ENCODE results near the gene ATAD3A. TPM values are rescaled to one million over a fixed set of nuclear protein-coding genes. Genes with fewer than 3 reads are reported as not detected.

The ATAD3A gene
- total RNA-seq, 2 donors from 2014 or later = 20.7 to 29.6 TPM

DNA sequence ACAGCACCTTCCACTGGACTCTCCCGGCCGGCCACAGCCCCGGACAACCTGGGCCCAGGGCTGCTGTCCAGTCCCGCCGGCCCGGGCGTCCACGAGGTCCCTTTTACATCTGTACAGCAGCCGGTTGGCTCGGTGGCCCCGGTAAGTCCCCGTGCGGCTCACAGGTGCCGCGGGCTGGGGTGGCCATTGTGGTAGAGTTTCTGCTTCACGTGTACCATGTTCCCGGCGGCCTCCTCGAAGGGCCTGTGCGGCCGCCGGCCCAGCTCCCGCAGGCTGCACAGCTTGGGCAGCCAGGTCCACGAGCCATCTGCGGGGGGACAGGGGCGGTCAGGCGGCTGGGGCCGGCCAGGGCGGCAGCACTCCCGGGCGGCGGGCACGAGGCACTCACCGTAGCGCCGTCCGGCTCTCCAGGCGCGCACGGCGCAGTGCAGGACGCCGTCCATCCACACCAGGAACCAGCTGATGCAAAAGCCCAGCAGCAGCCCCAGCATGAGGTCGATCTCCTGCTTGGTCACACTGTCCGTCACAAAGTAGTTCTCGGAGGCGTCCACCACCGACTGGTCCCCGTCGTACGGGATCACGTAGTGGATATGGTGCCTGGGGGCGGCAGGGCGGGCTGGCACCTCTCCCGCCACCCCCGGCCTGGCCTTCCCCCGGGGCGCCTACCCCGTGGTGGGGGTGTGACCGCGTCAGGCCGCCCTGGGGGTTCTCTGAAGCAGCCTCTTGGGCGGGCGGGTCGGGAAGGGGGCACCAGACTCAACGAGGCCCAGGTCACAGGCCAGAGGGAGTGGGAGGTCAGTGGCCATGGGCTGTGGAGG lies 23.4 kb downstream of the ATAD3A start:
- DNase-seq = no peak
- intact Hi-C loops (cut with DNase I, micrococcal nuclease) = no loop called here
- no peak for ATAC-seq

- DNase-seq (no peak), ATAC-seq (no peak)
- intact Hi-C loops (cut with DNase I, micrococcal nuclease) = no loop called here
These were observed 24.3 kb downstream of the ATAD3A start for GRCh38 chr1:1536019-1536937.

DNA sequence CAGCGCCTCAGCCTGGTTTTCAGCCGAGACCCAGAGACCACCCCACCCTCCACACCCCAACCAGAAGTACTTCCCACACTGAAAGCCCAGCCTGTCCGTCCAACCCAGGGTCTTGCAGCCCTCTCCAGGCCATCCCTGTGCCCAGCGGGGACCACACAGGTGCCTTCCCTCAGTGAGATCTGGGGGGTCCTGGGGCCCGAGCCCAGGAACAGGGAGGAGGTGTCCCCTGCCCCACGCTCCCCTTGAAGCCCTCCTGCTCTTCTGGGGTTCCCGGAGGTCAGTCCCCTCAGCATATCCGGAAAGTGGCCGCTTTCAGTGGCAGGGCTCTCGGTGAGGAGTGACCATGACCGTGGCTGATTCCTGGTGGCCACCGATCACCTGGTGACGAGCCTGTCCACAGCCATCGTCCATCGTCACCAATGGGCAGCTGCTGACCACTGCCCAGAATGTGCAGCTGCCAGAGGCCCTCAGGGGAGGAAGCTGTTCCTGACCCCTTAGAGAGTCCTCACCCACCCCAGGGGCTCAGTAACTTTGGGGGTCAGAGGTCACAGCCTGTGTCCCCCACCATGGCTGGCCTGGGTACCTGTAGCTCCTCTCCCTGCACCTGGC lies 25.1 kb downstream of the ATAD3A start:
- no peak for ATAC-seq
- no peak for DNase-seq
- intact Hi-C loops (cut with DNase I, micrococcal nuclease) = no loop called here

DNA sequence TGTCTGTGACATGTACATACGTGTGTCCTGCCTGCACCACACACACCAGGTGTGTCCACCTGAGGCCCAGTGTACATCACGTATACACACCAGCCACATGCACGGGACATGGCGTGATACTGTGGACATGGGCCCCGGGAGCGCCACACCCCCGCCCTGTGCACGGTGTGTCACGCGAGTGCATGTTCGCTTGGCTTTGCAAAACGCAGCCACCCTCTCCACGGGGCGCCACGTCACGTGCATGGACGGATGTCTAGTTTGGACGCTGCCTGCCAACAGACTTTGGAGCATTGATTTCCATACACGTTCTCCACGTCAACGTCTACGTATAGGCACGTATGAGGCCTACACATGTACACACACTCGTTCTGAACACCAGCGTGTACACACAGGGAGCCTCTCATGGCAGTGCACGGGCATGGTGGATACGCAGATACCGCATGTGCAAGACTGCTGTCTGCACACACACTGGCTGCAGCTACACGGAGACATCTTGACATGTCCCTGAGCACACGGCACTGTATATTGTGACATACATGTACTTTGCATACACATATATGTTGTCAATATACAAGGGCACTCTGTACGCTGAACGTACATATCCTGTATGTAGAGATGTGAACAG lies 25.8 kb downstream of the ATAD3A start:
- intact Hi-C loops (cut with DNase I, micrococcal nuclease) = no loop called here
- ATAC-seq (no peak), DNase-seq (no peak)

DNA sequence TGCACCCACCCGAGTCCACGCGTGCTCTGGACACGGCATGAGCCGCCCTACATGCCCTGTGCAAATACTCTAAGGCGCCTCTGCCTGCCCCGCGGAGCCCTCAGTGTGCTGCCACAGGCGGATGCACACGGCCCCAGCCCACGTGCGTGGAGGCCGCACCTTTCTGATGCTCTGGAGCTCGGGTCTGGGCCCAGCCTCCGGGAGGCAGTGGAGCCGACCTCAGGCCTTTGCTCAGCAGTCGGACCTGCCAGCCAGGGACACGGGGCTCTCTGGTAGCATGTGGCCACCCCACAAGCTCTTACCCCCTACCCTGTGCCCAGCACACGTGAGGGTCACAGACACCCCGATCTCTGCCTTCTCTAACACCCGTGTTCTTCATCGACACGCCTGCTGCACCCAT lies 26.4 kb downstream of the ATAD3A start:
- DNase-seq (no peak), ATAC-seq (no peak)
- intact Hi-C loops (cut with DNase I, micrococcal nuclease) = no loop called here

- intact Hi-C loops (cut with DNase I, micrococcal nuclease) = no loop called here
- DNase-seq (peak in 1 of 2 donors; percentile 20), ATAC-seq (no peak)
These were observed 27.0 kb downstream of the ATAD3A start for GRCh38 chr1:1538989-1539309.

DNA sequence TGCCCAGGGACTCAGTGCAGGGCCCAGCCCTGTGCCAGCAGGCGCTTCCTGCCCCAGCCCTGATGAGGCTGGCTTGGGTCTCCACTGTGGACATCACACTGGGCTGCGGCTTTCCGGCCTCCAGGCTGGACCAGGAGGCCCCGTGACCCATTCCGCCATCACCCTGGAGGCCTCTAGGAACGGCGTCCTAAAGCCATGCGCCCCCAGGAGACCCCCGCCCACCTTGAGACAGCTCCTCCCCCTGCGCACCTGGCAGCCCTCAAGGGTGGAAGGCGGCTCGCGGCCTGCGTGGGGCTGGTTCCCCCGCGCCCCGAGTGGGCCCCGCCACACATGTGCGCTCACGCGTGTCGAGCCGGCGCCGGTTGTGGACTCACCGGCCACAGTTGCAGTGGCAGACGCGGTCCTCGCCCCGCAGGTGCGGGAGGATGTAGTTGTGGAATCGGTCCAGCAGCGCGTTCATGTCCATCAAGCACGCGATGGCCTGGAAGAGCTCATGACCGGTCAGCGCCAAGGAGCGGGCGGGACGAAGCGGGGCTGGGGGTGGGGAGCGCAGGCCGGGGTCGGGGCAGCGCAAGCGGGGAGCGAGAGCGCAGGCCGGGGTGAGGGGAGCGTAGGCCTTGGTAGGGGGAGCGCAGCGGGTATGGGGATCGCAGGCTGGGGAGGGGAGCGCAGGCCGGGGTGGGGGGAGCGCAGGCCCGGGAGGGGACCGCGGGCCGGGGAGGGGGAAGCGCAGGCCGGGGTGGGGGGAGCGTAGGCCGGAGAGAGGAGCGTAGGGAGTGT lies 27.5 kb downstream of the ATAD3A start:
- ATAC-seq = no peak
- intact Hi-C loops (cut with DNase I, micrococcal nuclease) = no loop called here
- DNase-seq = peak in 1 of 2 donors; percentile 30

- intact Hi-C loops (cut with DNase I, micrococcal nuclease) = no loop called here
- ATAC-seq (peak; percentile 58), DNase-seq (peak; percentile 69 to 74)
These were observed 28.3 kb downstream of the ATAD3A start, which contains the start of gene TMEM240 for GRCh38 chr1:1540090-1540817. Gene TMEM240, minus strand, starts transcription at chr1:1540624. Its CDS starts 278 bp downstream, at chr1:1540346.

GRCh38 chr1:1540818-1541628 lies 29.1 kb downstream of the ATAD3A start:
- ATAC-seq = peak; percentile 11
- intact Hi-C loops (cut with DNase I, micrococcal nuclease) = no loop called here
- DNase-seq = peak in 1 of 2 donors; percentile 24

DNA sequence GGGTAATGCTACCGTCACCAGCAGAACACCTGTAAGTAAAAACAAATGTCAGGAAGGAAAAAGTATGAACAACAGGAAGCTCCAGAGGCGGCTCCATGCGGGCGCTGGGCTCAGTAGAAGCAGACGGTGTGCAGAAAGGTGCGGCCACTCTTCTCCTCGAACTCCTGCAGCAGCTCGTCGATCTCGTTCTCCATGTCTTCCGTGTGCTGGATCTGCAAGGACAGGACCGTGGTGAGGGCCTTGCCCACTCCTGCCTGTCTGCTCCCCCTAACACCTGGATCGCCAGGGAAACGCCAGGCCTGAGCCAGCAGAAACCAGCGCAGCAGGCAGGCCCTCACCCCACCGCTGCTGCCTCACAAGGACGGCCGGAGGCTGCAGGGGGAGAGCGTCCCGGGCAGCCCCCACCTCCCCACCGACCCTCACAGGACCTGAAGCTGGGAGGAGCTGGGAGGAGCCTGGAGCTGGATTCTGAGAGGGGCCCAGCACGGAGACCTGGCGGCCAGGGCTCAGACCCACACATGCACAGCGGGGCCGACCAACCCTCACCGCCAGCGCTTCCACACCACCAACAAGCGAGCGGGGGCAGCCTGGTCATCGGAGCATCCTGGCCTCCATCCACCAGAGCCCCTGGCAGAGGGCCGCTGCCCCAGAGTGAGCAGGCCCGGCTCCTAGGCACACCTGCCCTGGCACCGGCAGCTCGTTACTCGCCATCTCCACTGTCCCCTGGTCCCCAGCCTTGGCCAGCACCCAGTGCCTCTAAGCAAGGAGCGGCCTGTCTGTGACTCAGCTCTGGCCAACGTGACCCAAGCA lies 30.2 kb downstream of the ATAD3A start:
- ATAC-seq (no peak), DNase-seq (no peak)
- intact Hi-C loops (cut with DNase I, micrococcal nuclease) = no loop called here

GRCh38 chr1:1542766-1543705 lies 31.1 kb downstream of the ATAD3A start:
- intact Hi-C loops (cut with DNase I, micrococcal nuclease) = no loop called here
- peak; percentile 43 for ATAC-seq
- no peak for DNase-seq

GRCh38 chr1:1543706-1544099 lies 31.7 kb downstream of the ATAD3A start:
- intact Hi-C loops (cut with DNase I, micrococcal nuclease) = no loop called here
- no peak for DNase-seq

GRCh38 chr1:1544544-1544943 lies 32.6 kb downstream of the ATAD3A start:
- intact Hi-C loops (cut with DNase I, micrococcal nuclease) = no loop called here
- DNase-seq (no peak), ATAC-seq (no peak)

More at GRCh38 chr1:1543706-1544099, 31.7 kb downstream of the ATAD3A start:
- ATAC-seq = peak; percentile 47

- no peak for DNase-seq
- intact Hi-C loops (cut with DNase I, micrococcal nuclease) = no loop called here
- no peak for ATAC-seq
These were observed 34.2 kb downstream of the ATAD3A start for GRCh38 chr1:1545946-1546737.

Data from left colon (tissue), 2 donors.